HCT116 (cell line): ENCODE measurements around the gene POLN. TPM values are rescaled to one million over a fixed set of nuclear protein-coding genes. Genes with fewer than 3 reads are reported as not detected.

ENCODE experiments used
- ATAC-seq: fragments of 200-7000 bp; cut with Tn5 transposase; 2 replicates; pipeline ENCODE4 v1.9.1; 2020; ENCODE audit warnings: mild to moderate bottlenecking, moderate library complexity
- BruUV-seq: library from RNA; stranded (reverse); fragments of 400-500 nt; replicated peaks from 2 replicates; lab custom pipeline; 2021; lab: Mats Ljungman, UMichigan
- CTCF ChIA-PET: fragments of 300-600 bp; sonication (Branson Sonifier 250); formaldehyde crosslinking; loops from one replicate; lab custom pipeline; 2021; ENCODE audit warnings: antibody characterized with exemption; lab: Charles Lee
- POLR2A ChIA-PET: fragments of 300-600, 350-600 bp; sonication (Branson Sonifier 250); formaldehyde crosslinking; loops from one replicate; lab custom pipeline; 2021; ENCODE audit warnings: antibody characterized with exemption; lab: Charles Lee
- RAD21 ChIA-PET, 2 experiments: fragments of 300-600 bp; sonication (Branson Sonifier 250); formaldehyde crosslinking; loops; one replicate each; lab custom pipeline; 2023; ENCODE audit warnings: low total read pairs in 2 of 2; ENCODE audit not compliant: uncharacterized antibody in 2 of 2, unreplicated experiment in 2 of 2, low non-redundant PET in 1 of 2; lab: Charles Lee
- DNase-seq: peaks from one replicate; pipeline ENCODE4 v3.0.0-alpha.2; 2010; ENCODE audit warnings: low read depth, low spot score
- H2AFZ ChIP-seq: fragments of 200-600 bp; shearing (Covaris generic), sonication (generic); 2 replicates; pipeline ENCODE4 v1.6.1; 2017; ENCODE audit warnings: low read depth, mixed run types, mixed read lengths, antibody characterized with exemption, low read length; ENCODE audit not compliant: poor library complexity, severe bottlenecking
- H3K27ac ChIP-seq: 2 replicates; pipeline ENCODE4 v1.5.1; 2012; ENCODE audit warnings: low read depth, low read length
- H3K27me3 ChIP-seq: fragments of 200-600 bp; sonication (generic); 2 replicates; pipeline ENCODE4 v1.6.1; 2016; ENCODE audit warnings: mixed run types, low read length, mixed read lengths; ENCODE audit not compliant: insufficient read depth
- H3K36me3 ChIP-seq, 2 experiments: fragments of 200-500 bp in 1 of 2; fragments of 200-600 bp in 1 of 2; sonication (Bioruptor generic) in 1 of 2; sonication (generic) in 1 of 2; 2 replicates each; pipeline versions ENCODE4 v1.5.1 to v1.6.1; 2014 to 2016; ENCODE audit warnings: low read length in 2 of 2, inconsistent platforms in 1 of 2, mixed read lengths in 1 of 2, mixed run types in 1 of 2; ENCODE audit not compliant: insufficient read depth in 2 of 2, control insufficient read depth in 1 of 2
- H3K4me1 ChIP-seq, 2 experiments: fragments of 200-600 bp in 1 of 2; sonication (generic) in 1 of 2; 2 replicates each; pipeline versions ENCODE4 v1.5.1 to v1.6.1; 2012 to 2017; ENCODE audit warnings: low read length in 2 of 2, inconsistent platforms in 1 of 2, mild to moderate bottlenecking in 1 of 2, mixed read lengths in 1 of 2, mixed run types in 1 of 2, moderate library complexity in 1 of 2; ENCODE audit not compliant: insufficient read depth in 2 of 2, control insufficient read depth in 1 of 2
- H3K4me2 ChIP-seq: fragments of 200-600 bp; sonication (generic); 2 replicates; pipeline ENCODE4 v1.6.1; 2017; ENCODE audit warnings: mixed run types, low read length, mixed read lengths
- H3K4me3 ChIP-seq, 2 experiments: fragments of 200-600 bp in 1 of 2; sonication (generic) in 1 of 2; replicated peaks in 1 of 2; 2 replicates each; pipeline ENCODE4 v1.5.1; 2011 to 2016; ENCODE audit warnings: low read length in 2 of 2, control low read depth in 1 of 2, low read depth in 1 of 2, mild to moderate bottlenecking in 1 of 2, mixed read lengths in 1 of 2, mixed run types in 1 of 2
- H3K79me2 ChIP-seq: fragments of 200-600 bp; sonication (generic); 2 replicates; pipeline ENCODE4 v1.6.1; 2017; ENCODE audit warnings: mild to moderate bottlenecking, mixed run types, low read length, moderate library complexity, mixed read lengths; ENCODE audit not compliant: insufficient read depth
- H3K9ac ChIP-seq: fragments of 200-600 bp; sonication (generic); 2 replicates; pipeline ENCODE4 v1.6.1; 2016; ENCODE audit warnings: low read length, mixed read lengths
- H3K9me2 ChIP-seq: fragments of 200-600 bp; sonication (generic), shearing (Covaris generic); 2 replicates; pipeline ENCODE4 v1.6.1; 2017; ENCODE audit warnings: mixed run types, mild to moderate bottlenecking, moderate library complexity; ENCODE audit not compliant: insufficient read depth
- H3K9me3 ChIP-seq, 2 experiments: fragments of 200-500 bp in 1 of 2; fragments of 200-600 bp in 1 of 2; sonication (Bioruptor generic) in 1 of 2; sonication (generic) in 1 of 2; 2 replicates each; pipeline ENCODE4 v1.6.1; 2014 to 2017; ENCODE audit warnings: low read length in 2 of 2, mixed read lengths in 2 of 2, inconsistent platforms in 1 of 2, low read depth in 1 of 2, mild to moderate bottlenecking in 1 of 2, mixed run types in 1 of 2, moderate library complexity in 1 of 2; ENCODE audit not compliant: control insufficient read depth in 1 of 2, insufficient read depth in 1 of 2
- H4K20me1 ChIP-seq: fragments of 200-600 bp; sonication (generic), shearing (Covaris generic); 2 replicates; pipeline ENCODE4 v1.6.1; 2017; ENCODE audit warnings: mixed run types, mild to moderate bottlenecking, moderate library complexity; ENCODE audit not compliant: insufficient read depth
- ATF3 ChIP-seq: IDR thresholded peaks from 2 replicates; pipeline ENCODE4 v1.6.1; 2012
- CBX3 ChIP-seq: IDR thresholded peaks from 2 replicates; pipeline ENCODE4 v1.6.1; 2012; ENCODE audit warnings: low read depth
- CTCF ChIP-seq, 3 experiments: fragments of 200-600 bp in 1 of 3; sonication (generic) in 1 of 3; IDR thresholded peaks in 2 of 3; conservative IDR thresholded peaks in 1 of 3; 2 replicates each; pipeline ENCODE4 v1.5.1; 2012 to 2017; ENCODE audit warnings: low read depth in 2 of 3, low read length in 2 of 3, antibody characterized with exemption in 1 of 3, borderline replicate concordance in 1 of 3, control low read depth in 1 of 3, mild to moderate bottlenecking in 1 of 3, mixed read lengths in 1 of 3, mixed run types in 1 of 3, moderate library complexity in 1 of 3; ENCODE audit not compliant: insufficient read depth in 1 of 3
- EZH2 ChIP-seq: fragments of 200-600 bp; sonication (generic); IDR thresholded peaks from 2 replicates; pipeline ENCODE4 v1.6.1; 2017; ENCODE audit warnings: antibody characterized with exemption, mixed run types
- EZH2phosphoT487 ChIP-seq: fragments of 200-600 bp; IDR thresholded peaks from 2 replicates; pipeline ENCODE4 v1.6.1; 2018; ENCODE audit warnings: antibody characterized with exemption, borderline replicate concordance
- FOSL1 ChIP-seq: IDR thresholded peaks from 2 replicates; pipeline ENCODE4 v1.6.1; 2012; ENCODE audit warnings: low read depth
- JUND ChIP-seq: IDR thresholded peaks from 2 replicates; pipeline ENCODE4 v1.6.1; 2012
- MAX ChIP-seq: IDR thresholded peaks from 2 replicates; pipeline ENCODE4 v1.6.1; 2012
- POLR2A ChIP-seq: IDR thresholded peaks from 2 replicates; pipeline ENCODE4 v1.7.0; 2011; ENCODE audit warnings: borderline replicate concordance; ENCODE audit not compliant: insufficient read depth, insufficient read length; ENCODE audit errors: extremely low read depth
- POLR2AphosphoS5 ChIP-seq: IDR thresholded peaks from 2 replicates; pipeline ENCODE4 v1.6.1; 2011; ENCODE audit warnings: mild to moderate bottlenecking, low read depth, low read length, moderate library complexity
- RAD21 ChIP-seq: IDR thresholded peaks from 2 replicates; pipeline ENCODE4 v1.6.1; 2012; ENCODE audit warnings: low read depth, mild to moderate bottlenecking
- REST ChIP-seq: IDR thresholded peaks from 2 replicates; pipeline ENCODE4 v1.6.1; 2012; ENCODE audit warnings: low read depth
- SIN3A ChIP-seq: IDR thresholded peaks from 2 replicates; pipeline ENCODE4 v1.6.1; 2012; ENCODE audit warnings: low read depth
- SP1 ChIP-seq: IDR thresholded peaks from 2 replicates; pipeline ENCODE4 v1.6.1; 2012; ENCODE audit warnings: low read depth
- SRF ChIP-seq: IDR thresholded peaks from 2 replicates; pipeline ENCODE4 v1.6.1; 2012; ENCODE audit warnings: low read depth
- TCF7L2 ChIP-seq: IDR thresholded peaks from 2 replicates; pipeline ENCODE4 v1.7.0; 2011; ENCODE audit warnings: borderline replicate concordance, inconsistent platforms; ENCODE audit not compliant: insufficient read depth, insufficient read length; ENCODE audit errors: extremely low read depth
- YY1 ChIP-seq: IDR thresholded peaks from 2 replicates; pipeline ENCODE4 v1.6.1; 2011; ENCODE audit warnings: low read length, low read depth, moderate library complexity, mild to moderate bottlenecking; ENCODE audit not compliant: insufficient replicate concordance; ENCODE audit errors: extremely low read depth
- ZBTB33 ChIP-seq: IDR thresholded peaks from 2 replicates; pipeline ENCODE4 v1.6.1; 2011; ENCODE audit warnings: mild to moderate bottlenecking, low read length, moderate library complexity; ENCODE audit not compliant: insufficient replicate concordance; ENCODE audit errors: extremely low read depth
- ZFX ChIP-seq: fragments of 450-650 bp; IDR thresholded peaks from 2 replicates; pipeline ENCODE4 v1.6.1; 2017
- ZNF274 ChIP-seq: fragments of 200-500 bp; sonication (Bioruptor generic); IDR thresholded peaks from 2 replicates; pipeline ENCODE4 v1.6.1; 2014; ENCODE audit warnings: mild to moderate bottlenecking, low read depth, low read length, inconsistent platforms
- intact Hi-C: fragments of 100-400 bp; cut with micrococcal nuclease; formaldehyde crosslinking; loops from 2 replicates; pipeline ENCODE4 v1.10.0; 2022
- total RNA-seq: library from RNA; stranded (reverse); gene quantifications from one replicate; pipeline ENCODE4 v1.2.1, GENCODE V29; 2021; ENCODE audit not compliant: unreplicated experiment

POLN gene
- total RNA-seq, 1 experiment from 2014 or later: 3.1 TPM

- Histone ChIP-seq H3K27ac (no peak overlapping the region), H3K9me3 (no peaks in the 10 kb centered on the region), H3K27me3 (no peaks in the 10 kb centered on the region), H3K9me2 (no peaks in the 10 kb centered on the region), H3K9ac (no peak overlapping the region), H3K36me3 (no peaks in the 10 kb centered on the region), H3K79me2 (no peaks in the 10 kb centered on the region), H3K4me3 (no peak overlapping the region), H3K4me2 (no peak overlapping the region), H3K4me1 (no peaks in the 10 kb centered on the region), H4K20me1 (no peaks in the 10 kb centered on the region), H2AFZ (no peak overlapping the region)
- ChIA-PET RAD21 (no interaction called here), POLR2A (no interaction called here), CTCF (no interaction called here)
- ATAC-seq (no peak), DNase-seq (no peak)
- intact Hi-C loops: no loop called here
- TF ChIP-seq RAD21: no peak
- no peak for TF ChIP-seq CTCF (IDR thresholded peaks at IDR 0.05 in 2 of 3, conservative IDR thresholded peaks at IDR 0.05 in 1 of 3; ENCODE audit: borderline replicate concordance in 1 of 3, insufficient read depth in 1 of 3, low read depth in 2 of 3, low read length in 2 of 3)
- no peak for TF ChIP-seq POLR2AphosphoS5
- no peak for TF ChIP-seq EZH2
- no peak for TF ChIP-seq POLR2A
- TF ChIP-seq SRF: no peak
- TF ChIP-seq JUND: no peak
- no peak for TF ChIP-seq EZH2phosphoT487
- no peak for TF ChIP-seq FOSL1
- TF ChIP-seq ZNF274: no peak
- no peak for TF ChIP-seq MAX
- no peak for TF ChIP-seq ZBTB33
- no peak for TF ChIP-seq CBX3
- no peak for TF ChIP-seq SP1
- TF ChIP-seq YY1: no peak
- TF ChIP-seq SIN3A: no peak
- no peak for TF ChIP-seq REST
- no peak for TF ChIP-seq TCF7L2
- no peak for TF ChIP-seq ZFX
- TF ChIP-seq ATF3: no peak
- BruUV-seq: no TSS peak
Observed at GRCh38 chr4:2277956-2278355, 36.0 kb upstream of the POLN start.
